WTC11 (cell line): Measurements from ENCODE around the gene SORCS1. TPM values are rescaled to one million over a fixed set of nuclear protein-coding genes. Genes with fewer than 3 reads are reported as not detected.

Experiments used
- ATAC-seq: fragments of 200-7000 bp; cut with Tn5 transposase; 2 replicates; pipeline ENCODE4 v1.10.0; 2021; ENCODE audit warnings: mild to moderate bottlenecking, moderate library complexity
- Bru-seq: library from RNA; stranded (reverse); fragments of 400-500 nt; gene quantifications from one replicate; lab custom pipeline; 2021; lab: Mats Ljungman, UMichigan
- CTCF ChIA-PET: fragments of 300-600 bp; sonication (Branson Sonifier 250); formaldehyde crosslinking; loops from one replicate; lab custom pipeline; 2021; ENCODE audit warnings: antibody characterized with exemption; lab: Charles Lee
- POLR2A ChIA-PET: fragments of 350-600 bp; sonication (Branson Sonifier 250); formaldehyde crosslinking; loops from one replicate; lab custom pipeline; 2021; ENCODE audit warnings: antibody characterized with exemption; lab: Charles Lee
- DNase-seq: peaks from one replicate; pipeline ENCODE4 v3.0.0; 2021; ENCODE audit warnings: low spot score
- H3K27ac Mint-ChIP-seq: 2 replicates; pipeline ENCODE4 v1.8.0; 2021; ENCODE audit warnings: mixed read lengths
- H3K27me3 Mint-ChIP-seq: 2 replicates; pipeline ENCODE4 v1.8.0; 2021; ENCODE audit warnings: low read depth, mild to moderate bottlenecking, moderate library complexity, mixed read lengths
- H3K36me3 Mint-ChIP-seq: 2 replicates; pipeline ENCODE4 v1.8.0; 2021; ENCODE audit warnings: mixed read lengths
- H3K4me1 Mint-ChIP-seq: 2 replicates; pipeline ENCODE4 v1.8.0; 2022; ENCODE audit warnings: mixed read lengths
- H3K4me3 Mint-ChIP-seq: 2 replicates; pipeline ENCODE4 v1.8.0; 2021; ENCODE audit warnings: mild to moderate bottlenecking, moderate library complexity, mixed read lengths
- H3K9me3 Mint-ChIP-seq: 2 replicates; pipeline ENCODE4 v1.8.0; 2021; ENCODE audit warnings: mixed read lengths
- ATF1 ChIP-seq: sonication (generic); formaldehyde crosslinking; IDR thresholded peaks from 2 replicates; pipeline ENCODE4 v1.8.1; 2023; ENCODE audit warnings: mild to moderate bottlenecking, moderate library complexity, missing genetic modification reagents
- CREB1 ChIP-seq: sonication (generic); formaldehyde crosslinking; IDR thresholded peaks from 2 replicates; pipeline ENCODE4 v1.8.0; 2023; ENCODE audit warnings: mild to moderate bottlenecking, missing genetic modification reagents
- FOXP1 ChIP-seq: sonication (generic); formaldehyde crosslinking; IDR thresholded peaks from 2 replicates; pipeline ENCODE4 v1.8.0; 2022; ENCODE audit warnings: missing genetic modification reagents, mild to moderate bottlenecking, moderate library complexity, borderline replicate concordance
- KAT7 ChIP-seq: sonication (generic); formaldehyde crosslinking; IDR thresholded peaks from 2 replicates; pipeline ENCODE4 v1.8.1; 2023; ENCODE audit warnings: missing genetic modification reagents, mild to moderate bottlenecking, borderline replicate concordance
- MYBL2 ChIP-seq: sonication (generic); formaldehyde crosslinking; IDR thresholded peaks from 2 replicates; pipeline ENCODE4 v1.8.1; 2023; ENCODE audit warnings: mild to moderate bottlenecking, moderate library complexity, missing genetic modification reagents
- PREB ChIP-seq: sonication (generic); formaldehyde crosslinking; IDR thresholded peaks from 2 replicates; pipeline ENCODE4 v1.8.1; 2022; ENCODE audit warnings: mild to moderate bottlenecking, missing genetic modification reagents, moderate library complexity, borderline replicate concordance
- RELA ChIP-seq: sonication (generic); formaldehyde crosslinking; IDR thresholded peaks from 2 replicates; pipeline ENCODE4 v1.8.1; 2022; ENCODE audit warnings: missing genetic modification reagents, mild to moderate bottlenecking, borderline replicate concordance
- RORB ChIP-seq: fragments of 250-450 bp; sonication (Bioruptor Pico); IDR thresholded peaks from 2 replicates; pipeline ENCODE4 v1.9.0; 2021; ENCODE audit warnings: mild to moderate bottlenecking
- SMAD3 ChIP-seq: sonication (generic); formaldehyde crosslinking; IDR thresholded peaks from 2 replicates; pipeline ENCODE4 v1.8.0; 2022; ENCODE audit warnings: missing genetic modification reagents, mild to moderate bottlenecking, borderline replicate concordance
- SP1 ChIP-seq: sonication (generic); formaldehyde crosslinking; conservative IDR thresholded peaks from 2 replicates; pipeline ENCODE4 v1.8.1; 2022; ENCODE audit warnings: missing genetic modification reagents
- TEAD4 ChIP-seq: sonication (generic); formaldehyde crosslinking; IDR thresholded peaks from 2 replicates; pipeline ENCODE4 v1.8.0; 2022; ENCODE audit warnings: mild to moderate bottlenecking, missing genetic modification reagents
- TP53 ChIP-seq: sonication (generic); formaldehyde crosslinking; IDR thresholded peaks from 2 replicates; pipeline ENCODE4 v1.8.1; 2023; ENCODE audit warnings: mild to moderate bottlenecking, missing genetic modification reagents
- ZNF423 ChIP-seq: fragments of 250-450 bp; sonication (Bioruptor Pico); IDR thresholded peaks from 2 replicates; pipeline ENCODE4 v2.1.2; 2022; ENCODE audit warnings: mild to moderate bottlenecking, moderate library complexity
- long read RNA-seq, 3 experiments: library from RNA in 1 of 3; library from capped mRNA in 1 of 3; library from polyadenylated mRNA in 1 of 3; unstranded in 2 of 3; stranded (forward) in 1 of 3; transcript quantifications; one replicate each; pipeline ENCODE4 v2.0.0, GENCODE V29; 2021
- total RNA-seq: library from RNA; stranded (reverse); gene quantifications from 3 replicates; pipeline ENCODE4 v1.2.3, GENCODE V29; 2021
- TF ChIP-seq, protein P1 (sequence below): sonication (generic); formaldehyde crosslinking; IDR thresholded peaks from 2 replicates; pipeline ENCODE4 v1.8.1; 2023; ENCODE audit warnings: mild to moderate bottlenecking, moderate library complexity, missing genetic modification reagents
- TF ChIP-seq, protein P2 (sequence below): sonication (generic); formaldehyde crosslinking; IDR thresholded peaks from 2 replicates; pipeline ENCODE4 v1.8.1; 2022; ENCODE audit warnings: mild to moderate bottlenecking, moderate library complexity, missing genetic modification reagents
- TF ChIP-seq, protein P3 (sequence below): fragments of 250-450 bp; sonication (Bioruptor Pico); conservative IDR thresholded peaks from 2 replicates; pipeline ENCODE4 v1.9.0; 2021; ENCODE audit warnings: mild to moderate bottlenecking
- TF ChIP-seq, protein P4 (sequence below): sonication (generic); formaldehyde crosslinking; IDR thresholded peaks from 2 replicates; pipeline ENCODE4 v1.8.1; 2023; ENCODE audit warnings: mild to moderate bottlenecking, missing genetic modification reagents, borderline replicate concordance
- TF ChIP-seq, protein P5 (sequence below): sonication (generic); formaldehyde crosslinking; IDR thresholded peaks from 2 replicates; pipeline ENCODE4 v1.8.0; 2022; ENCODE audit warnings: mild to moderate bottlenecking, missing genetic modification reagents

Gene SORCS1
- 3.3 to 3.8 TPM (median 3.5 TPM) in 3 replicates for total RNA-seq
- percentile 40 among the genes with signal in this experiment for Bru-seq, nascent RNA
- long read RNA-seq, experiment 1, partial matches to known transcripts, result 0 of 9 reads
- long read RNA-seq, experiment 1, other reads (novel, unspliced or antisense), result 9 of 9 reads
- long read RNA-seq, experiment 2, full-length matches to known transcripts, result 2 of 7 reads
- long read RNA-seq, experiment 2, partial matches to known transcripts, result 0 of 7 reads
- long read RNA-seq, experiment 2, other reads (novel, unspliced or antisense), result 5 of 7 reads
- long read RNA-seq, experiment 3, result 0 reads

GRCh38 chr10:107163881-107164861 lies at the start of gene SORCS1:
TSS of gene SORCS1 (minus strand) at chr10:107164706.
- peak; percentile 82 for ATAC-seq
- no peak within 1 kb of the TSS; the same call in 1 of the 2 replicates for H3K27ac Mint-ChIP-seq
- no peaks in the 10 kb centered on the region for H3K36me3 Mint-ChIP-seq
- peaks cover 52% of the 10 kb centered on the region for H3K4me1 Mint-ChIP-seq
- H3K4me3 Mint-ChIP-seq, result peak within 1 kb of the TSS; percentile 93
- peaks cover 49% of the 10 kb centered on the region for H3K27me3 Mint-ChIP-seq
- DNase-seq, result peak; percentile 65
- CTCF ChIA-PET, result interaction anchor here (1.0 kb wide), 1 partner anchor 100 kb away, joined by 4 read pairs; no protein-coding TSS in a partner anchor
- no peaks in the 10 kb centered on the region for H3K9me3 Mint-ChIP-seq
- POLR2A ChIA-PET, result interaction anchor here (0.5 kb wide), 1 partner anchor 269 kb away, joined by 3 read pairs; no protein-coding TSS in a partner anchor
- no peak for TF ChIP-seq RELA (CRISPR knock-in tag)
- TF ChIP-seq, protein P1, sequence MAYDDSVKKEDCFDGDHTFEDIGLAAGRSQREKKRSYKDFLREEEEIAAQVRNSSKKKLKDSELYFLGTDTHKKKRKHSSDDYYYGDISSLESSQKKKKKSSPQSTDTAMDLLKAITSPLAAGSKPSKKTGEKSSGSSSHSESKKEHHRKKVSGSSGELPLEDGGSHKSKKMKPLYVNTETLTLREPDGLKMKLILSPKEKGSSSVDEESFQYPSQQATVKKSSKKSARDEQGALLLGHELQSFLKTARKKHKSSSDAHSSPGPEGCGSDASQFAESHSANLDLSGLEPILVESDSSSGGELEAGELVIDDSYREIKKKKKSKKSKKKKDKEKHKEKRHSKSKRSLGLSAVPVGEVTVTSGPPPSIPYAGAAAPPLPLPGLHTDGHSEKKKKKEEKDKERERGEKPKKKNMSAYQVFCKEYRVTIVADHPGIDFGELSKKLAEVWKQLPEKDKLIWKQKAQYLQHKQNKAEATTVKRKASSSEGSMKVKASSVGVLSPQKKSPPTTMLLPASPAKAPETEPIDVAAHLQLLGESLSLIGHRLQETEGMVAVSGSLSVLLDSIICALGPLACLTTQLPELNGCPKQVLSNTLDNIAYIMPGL (CRISPR knock-in tag), result peak; percentile 82; the same call in 1 of the 2 replicates
- TF ChIP-seq, protein P2, sequence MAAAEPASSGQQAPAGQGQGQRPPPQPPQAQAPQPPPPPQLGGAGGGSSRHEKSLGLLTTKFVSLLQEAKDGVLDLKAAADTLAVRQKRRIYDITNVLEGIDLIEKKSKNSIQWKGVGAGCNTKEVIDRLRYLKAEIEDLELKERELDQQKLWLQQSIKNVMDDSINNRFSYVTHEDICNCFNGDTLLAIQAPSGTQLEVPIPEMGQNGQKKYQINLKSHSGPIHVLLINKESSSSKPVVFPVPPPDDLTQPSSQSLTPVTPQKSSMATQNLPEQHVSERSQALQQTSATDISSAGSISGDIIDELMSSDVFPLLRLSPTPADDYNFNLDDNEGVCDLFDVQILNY (CRISPR knock-in tag), result 0 out of 2 replicates have a peak, but pooled peaks have one; percentile 22
- TF ChIP-seq KAT7 (CRISPR knock-in tag), result 0 out of 2 replicates have a peak, but pooled peaks have one; percentile 55
- TF ChIP-seq MYBL2, result no peak
- no peak for TF ChIP-seq SP1 (CRISPR knock-in tag)
- TF ChIP-seq, protein P3, sequence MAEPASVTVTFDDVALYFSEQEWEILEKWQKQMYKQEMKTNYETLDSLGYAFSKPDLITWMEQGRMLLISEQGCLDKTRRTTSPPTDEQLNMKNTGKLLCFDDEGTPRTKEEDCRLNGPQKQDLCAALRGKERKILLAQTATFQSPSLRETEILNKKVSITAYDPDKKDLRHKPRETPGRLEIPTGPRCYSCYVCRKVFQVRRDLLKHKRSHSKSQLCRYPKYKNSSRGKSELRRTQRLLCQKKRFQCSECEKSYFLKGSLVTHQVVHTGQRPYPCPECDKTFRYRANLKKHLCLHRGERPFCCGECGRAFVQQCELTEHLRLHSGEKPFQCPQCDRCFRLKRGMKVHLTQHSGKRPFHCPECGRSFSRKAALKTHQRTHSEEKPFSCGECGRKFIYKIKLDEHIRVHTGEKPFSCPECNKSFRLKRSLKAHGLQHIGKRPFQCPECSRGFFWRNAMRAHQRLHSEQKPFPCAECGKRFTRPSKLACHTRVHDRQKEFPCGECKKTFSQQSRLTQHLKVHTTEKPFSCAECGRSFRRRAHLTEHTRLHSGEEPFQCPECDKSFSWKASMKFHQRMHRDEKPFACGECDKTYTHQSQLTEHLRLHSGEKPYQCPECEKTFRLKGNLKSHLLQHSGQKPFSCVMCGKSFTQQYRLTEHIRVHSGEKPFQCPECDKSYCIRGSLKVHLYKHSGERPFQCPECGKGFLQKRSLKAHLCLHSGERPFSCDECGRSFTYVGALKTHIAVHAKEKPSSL, result no peak
- no peak for TF ChIP-seq PREB
- TF ChIP-seq, protein P4, sequence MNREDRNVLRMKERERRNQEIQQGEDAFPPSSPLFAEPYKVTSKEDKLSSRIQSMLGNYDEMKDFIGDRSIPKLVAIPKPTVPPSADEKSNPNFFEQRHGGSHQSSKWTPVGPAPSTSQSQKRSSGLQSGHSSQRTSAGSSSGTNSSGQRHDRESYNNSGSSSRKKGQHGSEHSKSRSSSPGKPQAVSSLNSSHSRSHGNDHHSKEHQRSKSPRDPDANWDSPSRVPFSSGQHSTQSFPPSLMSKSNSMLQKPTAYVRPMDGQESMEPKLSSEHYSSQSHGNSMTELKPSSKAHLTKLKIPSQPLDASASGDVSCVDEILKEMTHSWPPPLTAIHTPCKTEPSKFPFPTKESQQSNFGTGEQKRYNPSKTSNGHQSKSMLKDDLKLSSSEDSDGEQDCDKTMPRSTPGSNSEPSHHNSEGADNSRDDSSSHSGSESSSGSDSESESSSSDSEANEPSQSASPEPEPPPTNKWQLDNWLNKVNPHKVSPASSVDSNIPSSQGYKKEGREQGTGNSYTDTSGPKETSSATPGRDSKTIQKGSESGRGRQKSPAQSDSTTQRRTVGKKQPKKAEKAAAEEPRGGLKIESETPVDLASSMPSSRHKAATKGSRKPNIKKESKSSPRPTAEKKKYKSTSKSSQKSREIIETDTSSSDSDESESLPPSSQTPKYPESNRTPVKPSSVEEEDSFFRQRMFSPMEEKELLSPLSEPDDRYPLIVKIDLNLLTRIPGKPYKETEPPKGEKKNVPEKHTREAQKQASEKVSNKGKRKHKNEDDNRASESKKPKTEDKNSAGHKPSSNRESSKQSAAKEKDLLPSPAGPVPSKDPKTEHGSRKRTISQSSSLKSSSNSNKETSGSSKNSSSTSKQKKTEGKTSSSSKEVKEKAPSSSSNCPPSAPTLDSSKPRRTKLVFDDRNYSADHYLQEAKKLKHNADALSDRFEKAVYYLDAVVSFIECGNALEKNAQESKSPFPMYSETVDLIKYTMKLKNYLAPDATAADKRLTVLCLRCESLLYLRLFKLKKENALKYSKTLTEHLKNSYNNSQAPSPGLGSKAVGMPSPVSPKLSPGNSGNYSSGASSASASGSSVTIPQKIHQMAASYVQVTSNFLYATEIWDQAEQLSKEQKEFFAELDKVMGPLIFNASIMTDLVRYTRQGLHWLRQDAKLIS (CRISPR knock-in tag), result no peak
- TF ChIP-seq FOXP1 (CRISPR knock-in tag), result peak; percentile 4; the same call in 1 of the 2 replicates
- no peak for TF ChIP-seq SMAD3 (CRISPR knock-in tag)
- TF ChIP-seq ATF1 (CRISPR knock-in tag), result no peak
- no peak for TF ChIP-seq ZNF423 (CRISPR knock-in tag)
- TF ChIP-seq, protein P5, sequence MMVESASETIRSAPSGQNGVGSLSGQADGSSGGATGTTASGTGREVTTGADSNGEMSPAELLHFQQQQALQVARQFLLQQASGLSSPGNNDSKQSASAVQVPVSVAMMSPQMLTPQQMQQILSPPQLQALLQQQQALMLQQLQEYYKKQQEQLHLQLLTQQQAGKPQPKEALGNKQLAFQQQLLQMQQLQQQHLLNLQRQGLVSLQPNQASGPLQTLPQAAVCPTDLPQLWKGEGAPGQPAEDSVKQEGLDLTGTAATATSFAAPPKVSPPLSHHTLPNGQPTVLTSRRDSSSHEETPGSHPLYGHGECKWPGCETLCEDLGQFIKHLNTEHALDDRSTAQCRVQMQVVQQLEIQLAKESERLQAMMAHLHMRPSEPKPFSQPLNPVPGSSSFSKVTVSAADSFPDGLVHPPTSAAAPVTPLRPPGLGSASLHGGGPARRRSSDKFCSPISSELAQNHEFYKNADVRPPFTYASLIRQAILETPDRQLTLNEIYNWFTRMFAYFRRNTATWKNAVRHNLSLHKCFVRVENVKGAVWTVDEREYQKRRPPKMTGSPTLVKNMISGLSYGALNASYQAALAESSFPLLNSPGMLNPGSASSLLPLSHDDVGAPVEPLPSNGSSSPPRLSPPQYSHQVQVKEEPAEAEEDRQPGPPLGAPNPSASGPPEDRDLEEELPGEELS (CRISPR knock-in tag), result no peak
- TF ChIP-seq CREB1 (CRISPR knock-in tag), result no peak
- no peak for TF ChIP-seq TEAD4
- peak; percentile 78; the same call in 1 of the 2 replicates for TF ChIP-seq TP53 (CRISPR knock-in tag)
- no peak for TF ChIP-seq RORB (CRISPR knock-in tag)
